Ishikawa (cell line): ENCODE measurements around the gene KCNAB1.

ENCODE experiments used
- CEBPB ChIP-seq: IDR thresholded peaks from 2 replicates; pipeline ENCODE4 v1.6.1; 2012
- CREB1 ChIP-seq: IDR thresholded peaks from 2 replicates; pipeline ENCODE4 v1.6.1; 2012; ENCODE audit warnings: low read depth
- EGR1 ChIP-seq: IDR thresholded peaks from 2 replicates; pipeline ENCODE4 v1.6.1; 2012
- EP300 ChIP-seq: IDR thresholded peaks from 2 replicates; pipeline ENCODE4 v1.6.1; 2012; ENCODE audit warnings: borderline replicate concordance
- FOXM1 ChIP-seq: IDR thresholded peaks from 2 replicates; pipeline ENCODE4 v1.6.1; 2012; ENCODE audit warnings: low read depth, borderline replicate concordance
- NFIC ChIP-seq: IDR thresholded peaks from 2 replicates; pipeline ENCODE4 v1.6.1; 2012
- RAD21 ChIP-seq: IDR thresholded peaks from 2 replicates; pipeline ENCODE4 v1.6.1; 2012; ENCODE audit warnings: low read depth
- TAF1 ChIP-seq: IDR thresholded peaks from 2 replicates; pipeline ENCODE4 v1.6.1; 2012; ENCODE audit warnings: low read depth, mild to moderate bottlenecking
- TCF12 ChIP-seq: IDR thresholded peaks from 2 replicates; pipeline ENCODE4 v1.6.1; 2012; ENCODE audit warnings: low read depth
- TEAD4 ChIP-seq: IDR thresholded peaks from 2 replicates; pipeline ENCODE4 v1.6.1; 2012
- YY1 ChIP-seq: IDR thresholded peaks from 2 replicates; pipeline ENCODE4 v1.6.1; 2012; ENCODE audit warnings: low read depth
- ZBTB7A ChIP-seq: IDR thresholded peaks from 2 replicates; pipeline ENCODE4 v1.6.1; 2012; ENCODE audit warnings: low read depth
- TF ChIP-seq, protein P1 (sequence below): IDR thresholded peaks from 2 replicates; pipeline ENCODE4 v1.6.1; 2012
- TF ChIP-seq, protein P2 (sequence below): IDR thresholded peaks from 2 replicates; pipeline ENCODE4 v1.6.1; 2012
- TF ChIP-seq, protein P3 (sequence below): IDR thresholded peaks from 2 replicates; pipeline ENCODE4 v1.6.1; 2012; ENCODE audit warnings: low read depth, mild to moderate bottlenecking

The KCNAB1 gene

GRCh38 chr3:156383441-156384025 lies 263.2 kb downstream of the KCNAB1 start:
- TF ChIP-seq ZBTB7A: no peak
- no peak for TF ChIP-seq CREB1
- TF ChIP-seq TAF1: no peak
- TF ChIP-seq EP300: no peak
- no peak for TF ChIP-seq TCF12
- TF ChIP-seq TEAD4: no peak
- TF ChIP-seq, protein P1, sequence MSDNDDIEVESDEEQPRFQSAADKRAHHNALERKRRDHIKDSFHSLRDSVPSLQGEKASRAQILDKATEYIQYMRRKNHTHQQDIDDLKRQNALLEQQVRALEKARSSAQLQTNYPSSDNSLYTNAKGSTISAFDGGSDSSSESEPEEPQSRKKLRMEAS: no peak
- TF ChIP-seq EGR1: no peak
- TF ChIP-seq CEBPB: no peak
- TF ChIP-seq, protein P2, sequence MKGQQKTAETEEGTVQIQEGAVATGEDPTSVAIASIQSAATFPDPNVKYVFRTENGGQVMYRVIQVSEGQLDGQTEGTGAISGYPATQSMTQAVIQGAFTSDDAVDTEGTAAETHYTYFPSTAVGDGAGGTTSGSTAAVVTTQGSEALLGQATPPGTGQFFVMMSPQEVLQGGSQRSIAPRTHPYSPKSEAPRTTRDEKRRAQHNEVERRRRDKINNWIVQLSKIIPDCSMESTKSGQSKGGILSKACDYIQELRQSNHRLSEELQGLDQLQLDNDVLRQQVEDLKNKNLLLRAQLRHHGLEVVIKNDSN: no peak
- TF ChIP-seq YY1: no peak
- no peak for TF ChIP-seq RAD21
- TF ChIP-seq FOXM1: no peak
- TF ChIP-seq NFIC: no peak

DNA sequence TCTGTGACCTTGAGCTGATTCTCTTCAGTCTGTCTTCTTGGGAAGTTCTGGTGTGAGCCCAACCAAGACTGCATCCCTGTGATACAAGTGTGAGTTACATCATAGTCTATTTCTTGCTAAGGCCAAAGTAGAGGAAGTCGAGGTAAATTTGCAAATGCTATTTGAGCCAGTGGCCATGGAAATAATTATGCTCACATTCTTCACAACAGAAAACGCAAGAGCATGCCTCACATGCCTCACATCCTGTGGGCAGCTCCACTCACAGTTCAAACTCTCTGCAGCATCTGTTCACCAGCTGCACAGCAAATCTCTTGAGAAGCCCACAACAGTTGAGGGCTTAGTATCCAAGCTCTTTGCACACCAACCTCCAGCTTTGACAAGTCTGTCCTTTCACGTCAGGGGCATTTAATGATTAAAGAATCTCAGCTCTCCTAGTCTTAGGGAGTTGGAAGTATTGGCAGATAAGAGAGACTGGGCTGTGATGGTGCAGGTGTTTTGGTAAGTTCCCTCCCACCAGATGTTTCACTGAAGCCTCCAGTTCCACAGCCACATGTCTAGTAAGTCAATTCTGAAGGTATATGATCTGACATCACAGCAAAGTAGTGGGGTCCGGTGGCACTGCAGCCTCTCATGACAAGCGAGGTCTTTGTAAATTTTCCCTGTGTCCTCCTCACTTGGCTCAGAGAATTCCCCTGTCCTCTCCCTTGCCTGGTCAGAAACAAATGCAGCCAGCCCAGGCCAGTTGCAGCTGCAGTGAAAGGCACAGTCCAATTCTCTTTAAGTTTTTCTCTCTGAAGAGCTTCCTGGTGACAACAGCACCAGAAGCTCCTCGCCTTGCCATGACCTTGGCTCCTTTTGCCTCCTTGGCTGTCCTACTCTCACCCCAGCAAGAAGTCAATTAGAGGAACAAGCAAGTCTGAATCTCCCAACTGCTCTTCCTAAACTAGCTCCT lies 268.4 kb downstream of the KCNAB1 start:
- TF ChIP-seq EP300 (no peak), NFIC (no peak), FOXM1 (no peak), CREB1 (no peak), TCF12 (no peak), EGR1 (no peak), TEAD4 (no peak), ZBTB7A (no peak), RAD21 (no peak), TAF1 (no peak), CEBPB (no peak), YY1 (no peak)
- TF ChIP-seq, protein P2: no peak
- TF ChIP-seq, protein P3, sequence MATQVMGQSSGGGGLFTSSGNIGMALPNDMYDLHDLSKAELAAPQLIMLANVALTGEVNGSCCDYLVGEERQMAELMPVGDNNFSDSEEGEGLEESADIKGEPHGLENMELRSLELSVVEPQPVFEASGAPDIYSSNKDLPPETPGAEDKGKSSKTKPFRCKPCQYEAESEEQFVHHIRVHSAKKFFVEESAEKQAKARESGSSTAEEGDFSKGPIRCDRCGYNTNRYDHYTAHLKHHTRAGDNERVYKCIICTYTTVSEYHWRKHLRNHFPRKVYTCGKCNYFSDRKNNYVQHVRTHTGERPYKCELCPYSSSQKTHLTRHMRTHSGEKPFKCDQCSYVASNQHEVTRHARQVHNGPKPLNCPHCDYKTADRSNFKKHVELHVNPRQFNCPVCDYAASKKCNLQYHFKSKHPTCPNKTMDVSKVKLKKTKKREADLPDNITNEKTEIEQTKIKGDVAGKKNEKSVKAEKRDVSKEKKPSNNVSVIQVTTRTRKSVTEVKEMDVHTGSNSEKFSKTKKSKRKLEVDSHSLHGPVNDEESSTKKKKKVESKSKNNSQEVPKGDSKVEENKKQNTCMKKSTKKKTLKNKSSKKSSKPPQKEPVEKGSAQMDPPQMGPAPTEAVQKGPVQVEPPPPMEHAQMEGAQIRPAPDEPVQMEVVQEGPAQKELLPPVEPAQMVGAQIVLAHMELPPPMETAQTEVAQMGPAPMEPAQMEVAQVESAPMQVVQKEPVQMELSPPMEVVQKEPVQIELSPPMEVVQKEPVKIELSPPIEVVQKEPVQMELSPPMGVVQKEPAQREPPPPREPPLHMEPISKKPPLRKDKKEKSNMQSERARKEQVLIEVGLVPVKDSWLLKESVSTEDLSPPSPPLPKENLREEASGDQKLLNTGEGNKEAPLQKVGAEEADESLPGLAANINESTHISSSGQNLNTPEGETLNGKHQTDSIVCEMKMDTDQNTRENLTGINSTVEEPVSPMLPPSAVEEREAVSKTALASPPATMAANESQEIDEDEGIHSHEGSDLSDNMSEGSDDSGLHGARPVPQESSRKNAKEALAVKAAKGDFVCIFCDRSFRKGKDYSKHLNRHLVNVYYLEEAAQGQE: no peak
- TF ChIP-seq, protein P1: no peak

- no peak for TF ChIP-seq TAF1
- no peak for TF ChIP-seq ZBTB7A
Measured at GRCh38 chr3:156389449-156389950, 269.1 kb downstream of the KCNAB1 start.

DNA sequence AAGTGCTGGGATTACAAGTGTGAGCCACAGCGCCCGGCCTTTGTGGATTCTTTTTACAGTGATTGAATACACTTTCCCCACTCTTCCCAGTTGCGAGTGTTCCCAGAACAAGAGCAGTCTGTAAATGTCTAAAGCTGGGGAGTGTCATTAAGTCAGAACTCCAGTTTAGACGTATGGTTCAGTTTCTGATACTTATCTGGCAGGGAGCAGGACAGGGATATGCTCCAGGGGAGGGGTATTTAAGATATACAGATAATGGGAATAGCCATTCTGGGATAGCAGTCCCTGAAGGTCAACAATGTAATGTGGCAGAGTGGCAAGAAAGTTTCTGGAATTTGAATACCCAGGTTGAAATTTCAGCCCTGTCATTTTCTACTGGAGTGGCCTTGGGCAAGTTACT lies 270.5 kb downstream of the KCNAB1 start:
- no peak for TF ChIP-seq CEBPB

- TF ChIP-seq, protein P1: no peak
- no peak for TF ChIP-seq CEBPB
- no peak for TF ChIP-seq RAD21
- no peak for TF ChIP-seq TEAD4
- TF ChIP-seq CREB1: no peak
- TF ChIP-seq, protein P2: no peak
- no peak for TF ChIP-seq ZBTB7A
- no peak for TF ChIP-seq FOXM1
- TF ChIP-seq YY1: no peak
- TF ChIP-seq EP300: no peak
- TF ChIP-seq EGR1: no peak
- TF ChIP-seq TAF1: no peak
- no peak for TF ChIP-seq NFIC
Measured at GRCh38 chr3:156395961-156396710, 275.8 kb downstream of the KCNAB1 start.

GRCh38 chr3:156396851-156397250 lies 276.5 kb downstream of the KCNAB1 start:
- TF ChIP-seq FOXM1 (no peak), YY1 (no peak), TAF1 (no peak)
- TF ChIP-seq, protein P3: no peak
